Right lobe of liver (tissue), 4 donors: Measurements from ENCODE around the gene RGS16.

Source experiments
- POLR2A ChIP-seq: fragments of 450-650 bp; IDR thresholded peaks from one replicate; pipeline ENCODE4 v1.6.1; 2017; ENCODE audit warnings: antibody characterized with exemption, mild to moderate bottlenecking
- TF ChIP-seq, protein P1 (sequence below), 4 donors: fragments of 200-600 bp in 3 of 4; fragments of 450-650 bp in 1 of 4; IDR thresholded peaks; one replicate each; pipeline versions ENCODE4 v1.5.1 to v1.8.0; 2016 to 2022; ENCODE audit warnings: antibody characterized with exemption in 4 of 4, mild to moderate bottlenecking in 2 of 4
- donor health status: DM: no; HTN: no; CAD: no.
- donor health status: DM: no; HTN: no; CAD: no.
- donor health status: DM: no; HTN: yes; CAD: no.

- TF ChIP-seq, protein P1, sequence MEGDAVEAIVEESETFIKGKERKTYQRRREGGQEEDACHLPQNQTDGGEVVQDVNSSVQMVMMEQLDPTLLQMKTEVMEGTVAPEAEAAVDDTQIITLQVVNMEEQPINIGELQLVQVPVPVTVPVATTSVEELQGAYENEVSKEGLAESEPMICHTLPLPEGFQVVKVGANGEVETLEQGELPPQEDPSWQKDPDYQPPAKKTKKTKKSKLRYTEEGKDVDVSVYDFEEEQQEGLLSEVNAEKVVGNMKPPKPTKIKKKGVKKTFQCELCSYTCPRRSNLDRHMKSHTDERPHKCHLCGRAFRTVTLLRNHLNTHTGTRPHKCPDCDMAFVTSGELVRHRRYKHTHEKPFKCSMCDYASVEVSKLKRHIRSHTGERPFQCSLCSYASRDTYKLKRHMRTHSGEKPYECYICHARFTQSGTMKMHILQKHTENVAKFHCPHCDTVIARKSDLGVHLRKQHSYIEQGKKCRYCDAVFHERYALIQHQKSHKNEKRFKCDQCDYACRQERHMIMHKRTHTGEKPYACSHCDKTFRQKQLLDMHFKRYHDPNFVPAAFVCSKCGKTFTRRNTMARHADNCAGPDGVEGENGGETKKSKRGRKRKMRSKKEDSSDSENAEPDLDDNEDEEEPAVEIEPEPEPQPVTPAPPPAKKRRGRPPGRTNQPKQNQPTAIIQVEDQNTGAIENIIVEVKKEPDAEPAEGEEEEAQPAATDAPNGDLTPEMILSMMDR (IDR thresholded peaks at IDR 0.05): no peak
- no peak for TF ChIP-seq POLR2A
Observed at GRCh38 chr1:182639330-182639729, 35.1 kb upstream of the RGS16 start.
